Thyroid gland (tissue), 4 donors: ENCODE results near the gene SHE. TPM values are rescaled to one million over a fixed set of nuclear protein-coding genes. Genes with fewer than 3 reads are reported as not detected.

Experiments used
- DNase-seq, 2 donors: peaks; one replicate each; pipeline ENCODE4 v3.0.0-alpha.2; 2019
- H3K27ac ChIP-seq, 3 donors: fragments of 200-600 bp; sonication (generic); 1 replicate in 2 of 3; 2 replicates in 1 of 3; pipeline ENCODE4 v1.5.1; 2016 to 2019; ENCODE audit warnings: mild to moderate bottlenecking in 1 of 3, moderate library complexity in 1 of 3
- H3K27me3 ChIP-seq: fragments of 200-600 bp; sonication (generic); one replicate; pipeline ENCODE4 v1.5.1; 2019
- H3K36me3 ChIP-seq, 2 donors: fragments of 200-600 bp; sonication (generic); one replicate each; pipeline ENCODE4 v1.5.1; 2016 to 2019
- H3K4me1 ChIP-seq, 2 donors: fragments of 200-600 bp; sonication (generic); one replicate each; pipeline ENCODE4 v1.5.1; 2017 to 2019
- H3K4me3 ChIP-seq, 3 donors: fragments of 200-600 bp; sonication (generic); replicated peaks in 1 of 3; 1 replicate in 2 of 3; 2 replicates in 1 of 3; pipeline ENCODE4 v1.5.1; 2016; ENCODE audit warnings: mild to moderate bottlenecking in 1 of 3
- H3K9me3 ChIP-seq: fragments of 200-600 bp; sonication (generic); one replicate; pipeline ENCODE4 v1.5.1; 2017
- CTCF ChIP-seq, 6 experiments: fragments of 200-600 bp in 3 of 6; fragments of 450-650 bp in 3 of 6; sonication (generic) in 3 of 6; IDR thresholded peaks; one replicate each; pipeline ENCODE4 v1.5.1; 2016 to 2019; ENCODE audit warnings: antibody characterized with exemption in 6 of 6, mild to moderate bottlenecking in 2 of 6, inconsistent platforms in 1 of 6, moderate library complexity in 1 of 6
- POLR2A ChIP-seq, 2 donors: fragments of 450-650 bp; IDR thresholded peaks; one replicate each; pipeline ENCODE4 v1.6.1; 2017; ENCODE audit warnings: antibody characterized with exemption in 2 of 2, mild to moderate bottlenecking in 2 of 2, moderate library complexity in 1 of 2
- WGBS, 2 donors: methylation state at CpG; one replicate each; pipeline ENCODE4 v1.1.5; 2017; 5-methylcytosine and 5-hydroxymethylcytosine counted together
- intact Hi-C: fragments of 100-400 bp; cut with DNase I; formaldehyde crosslinking; loops from one replicate; pipeline ENCODE4 v1.15.1; 2023
- total RNA-seq, 4 donors: library from RNA; depleted of rRNA; stranded (reverse); fragments of >200 nt; gene quantifications; one replicate each; pipeline ENCODE4 v1.2.3, GENCODE V29; 2016

SHE gene
- total RNA-seq, 4 donors from 2014 or later = 35.8 to 56.0 (median 43.0) TPM

GRCh38 chr1:154517661-154518060 lies 15.4 kb upstream of the SHE start:
- H3K9me3 ChIP-seq = no peaks in the 10 kb centered on the region
- intact Hi-C loops = no loop called here
- TF ChIP-seq CTCF (IDR thresholded peaks at IDR 0.05) = no peak
- no peak for TF ChIP-seq POLR2A (IDR thresholded peaks at IDR 0.05)
- 96 to 98% methylated on average over 11 of the region's 11 CpGs for WGBS, 2 donors
- DNase-seq = no peak
- no peak overlapping the region for H3K27ac ChIP-seq
- H3K27me3 ChIP-seq = no peaks in the 10 kb centered on the region
- H3K4me1 ChIP-seq = peaks cover 18 to 29% of the 10 kb centered on the region in 2 donors
- no peaks in the 10 kb centered on the region for H3K36me3 ChIP-seq
- no peak overlapping the region for H3K4me3 ChIP-seq

DNA sequence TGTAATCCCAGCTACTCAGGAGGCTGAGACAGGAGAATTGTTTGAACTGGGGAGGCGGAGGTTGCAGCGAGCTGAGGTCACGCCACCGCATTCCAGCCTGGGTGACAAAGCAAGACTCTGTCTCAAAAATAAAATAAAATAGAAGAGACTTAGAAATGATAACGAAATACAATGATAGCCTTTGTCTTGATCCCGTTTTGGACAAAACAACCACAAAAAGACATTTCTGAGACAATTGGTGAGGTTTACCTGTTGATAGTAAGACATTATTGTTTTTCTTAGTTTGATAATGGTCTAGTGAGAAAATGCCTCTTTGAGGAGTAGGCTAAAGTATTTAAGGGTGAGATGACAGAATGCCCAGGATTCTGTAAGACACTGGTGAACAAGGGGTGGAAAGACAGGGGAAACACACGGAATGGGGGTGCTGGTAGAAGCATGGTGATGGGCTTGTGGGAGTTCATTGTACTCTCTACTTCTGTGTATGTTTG lies 11.9 kb upstream of the SHE start:
- WGBS, 2 donors = 91 to 92% methylated on average over 7 of the region's 7 CpGs
- TF ChIP-seq POLR2A (IDR thresholded peaks at IDR 0.05) = no peak
- no peak for TF ChIP-seq CTCF (IDR thresholded peaks at IDR 0.05)
- no peaks in the 10 kb centered on the region for H3K27me3 ChIP-seq
- H3K4me3 ChIP-seq = no peak overlapping the region
- no peaks in the 10 kb centered on the region for H3K4me1 ChIP-seq
- intact Hi-C loops = no loop called here
- no peak overlapping the region for H3K27ac ChIP-seq
- no peaks in the 10 kb centered on the region for H3K36me3 ChIP-seq
- no peaks in the 10 kb centered on the region for H3K9me3 ChIP-seq
- DNase-seq = no peak

DNA sequence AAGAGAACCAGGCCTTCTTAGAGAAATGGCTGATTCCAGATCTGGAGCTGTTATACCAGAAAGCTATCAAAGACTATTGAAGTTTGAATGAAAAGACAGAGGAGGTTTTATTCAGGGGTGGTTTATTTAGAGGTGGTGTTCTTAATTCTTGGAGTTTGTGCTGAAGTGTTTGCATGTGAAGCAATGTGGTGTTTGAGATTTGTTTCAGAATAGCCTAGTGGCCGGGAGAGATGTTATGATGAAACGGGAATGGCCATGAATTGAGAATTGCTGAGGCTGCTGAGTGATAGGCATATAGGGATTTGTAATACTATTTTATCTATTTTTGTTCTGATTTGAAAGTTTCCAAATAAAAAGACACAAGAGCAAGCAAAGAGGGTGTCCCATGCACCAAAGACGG lies 10.5 kb upstream of the SHE start:
- Histone ChIP-seq H3K4me1 (no peaks in the 10 kb centered on the region), H3K27me3 (no peaks in the 10 kb centered on the region), H3K36me3 (no peaks in the 10 kb centered on the region), H3K9me3 (no peaks in the 10 kb centered on the region), H3K4me3 (no peak overlapping the region), H3K27ac (no peak overlapping the region)
- TF ChIP-seq CTCF (IDR thresholded peaks at IDR 0.05) = no peak
- TF ChIP-seq POLR2A (IDR thresholded peaks at IDR 0.05) = no peak
- 90 to 92% methylated on average over 3 of the region's 3 CpGs for WGBS, 2 donors
- intact Hi-C loops = no loop called here
- no peak for DNase-seq

GRCh38 chr1:154503898-154504297 lies 1.7 kb upstream of the SHE start:
- Histone ChIP-seq H3K27me3 (no peaks in the 10 kb centered on the region), H3K9me3 (no peaks in the 10 kb centered on the region), H3K4me3 (no peak overlapping the region), H3K4me1 (peaks cover 10 to 19% of the 10 kb centered on the region in 2 donors), H3K36me3 (no peaks in the 10 kb centered on the region), H3K27ac (no peak overlapping the region)
- 83 to 86% methylated on average over 5 of the region's 5 CpGs for WGBS, 2 donors
- intact Hi-C loops = no loop called here
- DNase-seq = no peak
- TF ChIP-seq CTCF (IDR thresholded peaks at IDR 0.05) (no peak), POLR2A (IDR thresholded peaks at IDR 0.05) (no peak)

DNA sequence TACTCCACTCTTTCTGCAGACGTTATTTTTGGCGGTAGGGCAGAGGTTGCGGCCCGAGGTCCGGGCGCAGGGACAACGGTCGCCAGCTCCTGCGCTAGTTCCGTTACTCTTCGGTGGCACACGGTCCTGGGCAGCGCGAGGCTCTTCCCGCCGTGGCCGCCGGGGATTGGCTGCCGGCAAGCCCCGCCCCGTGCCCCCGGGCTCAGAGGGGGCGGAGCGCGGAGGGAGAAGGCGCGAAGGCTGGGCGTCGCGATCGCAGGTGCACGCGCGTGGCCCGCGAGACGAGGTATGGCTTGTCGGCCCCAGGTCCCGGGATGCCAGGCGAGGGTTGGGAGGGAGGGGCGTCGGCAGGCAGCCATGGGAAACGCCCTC lies 518 bp upstream of the SHE start:
- peak overlapping the region in 2 of 3 donors; percentile 68 to 78 for H3K27ac ChIP-seq
- peaks cover 10 to 22% of the 10 kb centered on the region in 2 donors for H3K4me1 ChIP-seq
- no peak for DNase-seq
- no peaks in the 10 kb centered on the region for H3K9me3 ChIP-seq
- intact Hi-C loops = no loop called here
- WGBS, 2 donors = 20% methylated on average over 1 of the region's 43 CpGs; no CpG with 5 or more reads in 1 of the 2 donors
- TF ChIP-seq POLR2A (IDR thresholded peaks at IDR 0.05) (no peak), CTCF (IDR thresholded peaks at IDR 0.05) (no peak)
- peak overlapping the region in 1 of 3 donors; percentile 54 for H3K4me3 ChIP-seq
- peaks cover 0 to 2% of the 10 kb centered on the region in 2 donors for H3K36me3 ChIP-seq
- H3K27me3 ChIP-seq = no peaks in the 10 kb centered on the region
